ENCODE measurements around the gene CYTH3. TPM values are rescaled to one million over a fixed set of nuclear protein-coding genes. Genes with fewer than 3 reads are reported as not detected.
"Not testable (repeated sequence)": the region's sequence is repeated elsewhere in the genome, so short reads cannot be mapped to it uniquely, and the experiment has no call there.

The CYTH3 gene
- total RNA-seq, 1 donor from 2014 or later, result 29.5 TPM

GRCh38 chr7:6299774-6300173, 27.4 kb upstream of the CYTH3 start:
- Histone ChIP-seq H3K4me3 (no peak overlapping the region), H3K36me3 (no peaks in the 10 kb centered on the region), H3K4me1 (no peaks in the 10 kb centered on the region), H3K27me3 (no peaks in the 10 kb centered on the region), H3K27ac (no peak overlapping the region), H3K9me3 (no peaks in the 10 kb centered on the region)
- no peak for TF ChIP-seq CTCF (IDR thresholded peaks at IDR 0.05)
- TF ChIP-seq POLR2A (IDR thresholded peaks at IDR 0.05), result no peak
- TF ChIP-seq POLR2AphosphoS5 (IDR thresholded peaks at IDR 0.05; ENCODE audit: insufficient read depth in 1 of 2, low read depth in 1 of 2), result no peak
- intact Hi-C loops (cut with DNase I), result no loop called here
- DNase-seq (ENCODE audit: extremely low spot score in 2 of 2), result no peak

- DNase-seq (ENCODE audit: extremely low spot score in 2 of 2), result no peak
- H3K9me3 ChIP-seq, result no peaks in the 10 kb centered on the region
These were observed 22.4 kb upstream of the CYTH3 start for GRCh38 chr7:6294839-6295238.

DNA sequence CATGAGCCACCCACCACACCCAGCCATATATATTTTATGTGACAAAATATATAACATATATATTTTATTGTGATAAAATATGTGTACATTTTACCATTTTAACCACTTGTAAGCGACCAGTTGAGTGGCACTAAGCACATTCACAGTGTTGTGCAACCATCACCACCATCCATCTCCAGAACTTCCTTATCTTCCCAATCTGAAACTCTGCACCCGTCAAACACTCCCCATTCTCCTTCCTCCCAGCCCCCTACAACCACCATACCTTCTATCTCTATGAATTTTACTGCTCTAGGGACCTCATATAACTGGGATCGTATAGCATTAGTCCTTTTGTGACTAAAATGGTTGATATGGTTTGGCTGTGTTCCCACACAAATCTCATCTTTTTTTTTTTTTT, 20.8 kb upstream of the CYTH3 start:
- H3K9me3 ChIP-seq, result no peaks in the 10 kb centered on the region
- intact Hi-C loops (cut with DNase I), result no loop called here
- H3K27me3 ChIP-seq, result no peaks in the 10 kb centered on the region
- H3K4me3 ChIP-seq, result no peak overlapping the region
- H3K36me3 ChIP-seq, result no peaks in the 10 kb centered on the region
- DNase-seq (ENCODE audit: extremely low spot score in 2 of 2), result no peak
- no peaks in the 10 kb centered on the region for H3K4me1 ChIP-seq
- TF ChIP-seq POLR2A (IDR thresholded peaks at IDR 0.05), result no peak
- no peak for TF ChIP-seq CTCF (IDR thresholded peaks at IDR 0.05)
- TF ChIP-seq POLR2AphosphoS5 (IDR thresholded peaks at IDR 0.05; ENCODE audit: insufficient read depth in 1 of 2, low read depth in 1 of 2), result no peak
- no peak overlapping the region for H3K27ac ChIP-seq

More at GRCh38 chr7:6294839-6295238, 22.4 kb upstream of the CYTH3 start:
- no peaks in the 10 kb centered on the region for H3K36me3 ChIP-seq
- no peak overlapping the region for H3K4me3 ChIP-seq
- intact Hi-C loops (cut with DNase I), result no loop called here
- H3K4me1 ChIP-seq, result no peaks in the 10 kb centered on the region
- TF ChIP-seq CTCF (IDR thresholded peaks at IDR 0.05) (no peak), POLR2AphosphoS5 (IDR thresholded peaks at IDR 0.05; ENCODE audit: insufficient read depth in 1 of 2, low read depth in 1 of 2) (no peak), POLR2A (IDR thresholded peaks at IDR 0.05) (no peak)
- no peak overlapping the region for H3K27ac ChIP-seq
- H3K27me3 ChIP-seq, result no peaks in the 10 kb centered on the region

DNA sequence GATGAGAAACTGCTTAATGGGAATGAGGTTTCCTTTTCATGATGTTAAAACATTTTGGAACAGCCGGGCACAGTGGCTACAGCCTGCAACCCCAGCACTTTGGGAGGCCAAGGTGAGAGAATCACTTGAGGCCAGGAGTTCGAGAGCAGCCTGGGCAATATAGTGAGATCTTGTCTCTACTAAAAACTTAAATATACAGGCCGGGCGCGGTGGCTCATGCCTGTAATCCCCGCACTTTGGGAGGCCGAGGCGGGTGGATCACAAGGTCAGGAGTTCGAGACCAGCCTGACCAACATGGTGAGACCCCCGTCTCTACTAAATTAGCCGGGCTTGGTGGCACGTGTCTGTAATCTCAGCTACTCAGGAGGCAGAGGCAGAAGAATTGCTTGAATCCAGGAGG, 19.5 kb upstream of the CYTH3 start:
- H3K27me3 ChIP-seq; H3K4me3 ChIP-seq; H3K36me3 ChIP-seq; H3K27ac ChIP-seq; H3K9me3 ChIP-seq; DNase-seq (ENCODE audit: extremely low spot score in 2 of 2); H3K4me1 ChIP-seq; intact Hi-C loops (cut with DNase I): not testable (repeated sequence)

- H3K4me3 ChIP-seq, result no peak overlapping the region
- H3K27me3 ChIP-seq, result no peaks in the 10 kb centered on the region
- no peak for TF ChIP-seq POLR2A (IDR thresholded peaks at IDR 0.05)
- no peak for TF ChIP-seq CTCF (IDR thresholded peaks at IDR 0.05)
- no peak for TF ChIP-seq POLR2AphosphoS5 (IDR thresholded peaks at IDR 0.05; ENCODE audit: insufficient read depth in 1 of 2, low read depth in 1 of 2)
- no peaks in the 10 kb centered on the region for H3K36me3 ChIP-seq
- no peaks in the 10 kb centered on the region for H3K9me3 ChIP-seq
- H3K27ac ChIP-seq, result no peak overlapping the region
- intact Hi-C loops (cut with DNase I), result no loop called here
- H3K4me1 ChIP-seq, result no peaks in the 10 kb centered on the region
- no peak for DNase-seq (ENCODE audit: extremely low spot score in 2 of 2)
These were observed 19.1 kb upstream of the CYTH3 start for GRCh38 chr7:6291531-6291930.

GRCh38 chr7:6290319-6290741, 17.9 kb upstream of the CYTH3 start:
- no peaks in the 10 kb centered on the region for H3K9me3 ChIP-seq
- no peak for DNase-seq (ENCODE audit: extremely low spot score in 2 of 2)
- H3K36me3 ChIP-seq, result no peaks in the 10 kb centered on the region
- H3K27ac ChIP-seq, result no peak overlapping the region
- TF ChIP-seq POLR2AphosphoS5 (IDR thresholded peaks at IDR 0.05; ENCODE audit: insufficient read depth in 1 of 2, low read depth in 1 of 2) (no peak), POLR2A (IDR thresholded peaks at IDR 0.05) (no peak), CTCF (IDR thresholded peaks at IDR 0.05) (no peak)
- H3K27me3 ChIP-seq, result no peaks in the 10 kb centered on the region
- intact Hi-C loops (cut with DNase I), result no loop called here
- no peaks in the 10 kb centered on the region for H3K4me1 ChIP-seq
- no peak overlapping the region for H3K4me3 ChIP-seq

Measured in vagina (tissue), 2 donors.